WTC11 (cell line): ENCODE measurements around the gene PNMA8A. TPM values are rescaled to one million over a fixed set of nuclear protein-coding genes. Genes with fewer than 3 reads are reported as not detected.
A peak's percentile ranks its signal among the peaks of the same experiment; 100 is the strongest.

Experiments used
- ARID4B ChIP-seq: sonication (generic); formaldehyde crosslinking; IDR thresholded peaks from 2 replicates; pipeline ENCODE4 v1.8.0; 2023; ENCODE audit warnings: missing genetic modification reagents, mild to moderate bottlenecking, borderline replicate concordance
- ATF2 ChIP-seq: sonication (generic); formaldehyde crosslinking; IDR thresholded peaks from 2 replicates; pipeline ENCODE4 v1.8.1; 2022; ENCODE audit warnings: low read depth, missing genetic modification reagents, borderline replicate concordance
- CDX4 ChIP-seq: fragments of 250-450 bp; sonication (Bioruptor Pico); IDR thresholded peaks from 2 replicates; pipeline ENCODE4 v1.9.0; 2021; ENCODE audit warnings: moderate library complexity, mild to moderate bottlenecking, inconsistent platforms, borderline replicate concordance
- CREM ChIP-seq: sonication (generic); formaldehyde crosslinking; IDR thresholded peaks from 2 replicates; pipeline ENCODE4 v1.8.1; 2022; ENCODE audit warnings: mild to moderate bottlenecking, missing genetic modification reagents, moderate library complexity
- E2F1 ChIP-seq: sonication (generic); formaldehyde crosslinking; IDR thresholded peaks from 2 replicates; pipeline ENCODE4 v1.8.0; 2022; ENCODE audit warnings: mild to moderate bottlenecking, missing genetic modification reagents
- E2F4 ChIP-seq: sonication (generic); formaldehyde crosslinking; IDR thresholded peaks from 2 replicates; pipeline ENCODE4 v1.8.1; 2022; ENCODE audit warnings: low read depth, mild to moderate bottlenecking, moderate library complexity, missing genetic modification reagents, borderline replicate concordance
- ERG ChIP-seq: fragments of 250-450 bp; sonication (Bioruptor Pico); IDR thresholded peaks from 2 replicates; pipeline ENCODE4 v1.8.0; 2021; ENCODE audit warnings: mild to moderate bottlenecking
- FOXP1 ChIP-seq: sonication (generic); formaldehyde crosslinking; IDR thresholded peaks from 2 replicates; pipeline ENCODE4 v1.8.0; 2022; ENCODE audit warnings: missing genetic modification reagents, mild to moderate bottlenecking, moderate library complexity, borderline replicate concordance
- GTF2I ChIP-seq: fragments of 250-450 bp; sonication (Bioruptor Pico); conservative IDR thresholded peaks from 2 replicates; pipeline ENCODE4 v1.4.0; 2021; ENCODE audit warnings: mild to moderate bottlenecking
- JAZF1 ChIP-seq: fragments of 250-450 bp; sonication (Bioruptor Pico); IDR thresholded peaks from 2 replicates; pipeline ENCODE4 v1.9.0; 2021; ENCODE audit warnings: moderate library complexity, mild to moderate bottlenecking, inconsistent platforms
- KAT7 ChIP-seq: sonication (generic); formaldehyde crosslinking; IDR thresholded peaks from 2 replicates; pipeline ENCODE4 v1.8.1; 2023; ENCODE audit warnings: missing genetic modification reagents, mild to moderate bottlenecking, borderline replicate concordance
- NR2C2 ChIP-seq: sonication (generic); formaldehyde crosslinking; IDR thresholded peaks from 2 replicates; pipeline ENCODE4 v1.8.0; 2022; ENCODE audit warnings: mild to moderate bottlenecking, missing genetic modification reagents
- NR3C1 ChIP-seq: sonication (generic); formaldehyde crosslinking; conservative IDR thresholded peaks from 2 replicates; pipeline ENCODE4 v1.8.1; 2023; ENCODE audit warnings: low read depth, mild to moderate bottlenecking, missing genetic modification reagents
- OVOL2 ChIP-seq: fragments of 250-450 bp; sonication (Bioruptor Pico); IDR thresholded peaks from 2 replicates; pipeline ENCODE4 v1.9.0; 2021; ENCODE audit warnings: mild to moderate bottlenecking, borderline replicate concordance
- RORB ChIP-seq: fragments of 250-450 bp; sonication (Bioruptor Pico); IDR thresholded peaks from 2 replicates; pipeline ENCODE4 v1.9.0; 2021; ENCODE audit warnings: mild to moderate bottlenecking
- USF1 ChIP-seq: sonication (generic); formaldehyde crosslinking; IDR thresholded peaks from 2 replicates; pipeline ENCODE4 v1.8.0; 2022; ENCODE audit warnings: mild to moderate bottlenecking, missing genetic modification reagents
- ZNF121 ChIP-seq: sonication (generic); formaldehyde crosslinking; IDR thresholded peaks from 2 replicates; pipeline ENCODE4 v1.8.0; 2023; ENCODE audit warnings: missing genetic modification reagents
- ZNF219 ChIP-seq: sonication (generic); formaldehyde crosslinking; IDR thresholded peaks from 2 replicates; pipeline ENCODE4 v1.8.0; 2023; ENCODE audit warnings: missing genetic modification reagents, mild to moderate bottlenecking, borderline replicate concordance
- ZNF232 ChIP-seq: sonication (generic); formaldehyde crosslinking; IDR thresholded peaks from 2 replicates; pipeline ENCODE4 v1.8.0; 2022; ENCODE audit warnings: mild to moderate bottlenecking, missing genetic modification reagents
- ZNF423 ChIP-seq: fragments of 250-450 bp; sonication (Bioruptor Pico); IDR thresholded peaks from 2 replicates; pipeline ENCODE4 v2.1.2; 2022; ENCODE audit warnings: mild to moderate bottlenecking, moderate library complexity
- total RNA-seq: library from RNA; stranded (reverse); gene quantifications from 3 replicates; pipeline ENCODE4 v1.2.3, GENCODE V29; 2021
- TF ChIP-seq, protein P1 (sequence below): sonication (generic); formaldehyde crosslinking; IDR thresholded peaks from 2 replicates; pipeline ENCODE4 v1.8.1; 2022; ENCODE audit warnings: mild to moderate bottlenecking, missing genetic modification reagents, moderate library complexity, borderline replicate concordance
- TF ChIP-seq, protein P2 (sequence below): sonication (generic); formaldehyde crosslinking; IDR thresholded peaks from 2 replicates; pipeline ENCODE4 v1.8.1; 2023; ENCODE audit warnings: mild to moderate bottlenecking, missing genetic modification reagents

Gene PNMA8A
- total RNA-seq, 1 experiment from 2014 or later, result 25.4 TPM

DNA sequence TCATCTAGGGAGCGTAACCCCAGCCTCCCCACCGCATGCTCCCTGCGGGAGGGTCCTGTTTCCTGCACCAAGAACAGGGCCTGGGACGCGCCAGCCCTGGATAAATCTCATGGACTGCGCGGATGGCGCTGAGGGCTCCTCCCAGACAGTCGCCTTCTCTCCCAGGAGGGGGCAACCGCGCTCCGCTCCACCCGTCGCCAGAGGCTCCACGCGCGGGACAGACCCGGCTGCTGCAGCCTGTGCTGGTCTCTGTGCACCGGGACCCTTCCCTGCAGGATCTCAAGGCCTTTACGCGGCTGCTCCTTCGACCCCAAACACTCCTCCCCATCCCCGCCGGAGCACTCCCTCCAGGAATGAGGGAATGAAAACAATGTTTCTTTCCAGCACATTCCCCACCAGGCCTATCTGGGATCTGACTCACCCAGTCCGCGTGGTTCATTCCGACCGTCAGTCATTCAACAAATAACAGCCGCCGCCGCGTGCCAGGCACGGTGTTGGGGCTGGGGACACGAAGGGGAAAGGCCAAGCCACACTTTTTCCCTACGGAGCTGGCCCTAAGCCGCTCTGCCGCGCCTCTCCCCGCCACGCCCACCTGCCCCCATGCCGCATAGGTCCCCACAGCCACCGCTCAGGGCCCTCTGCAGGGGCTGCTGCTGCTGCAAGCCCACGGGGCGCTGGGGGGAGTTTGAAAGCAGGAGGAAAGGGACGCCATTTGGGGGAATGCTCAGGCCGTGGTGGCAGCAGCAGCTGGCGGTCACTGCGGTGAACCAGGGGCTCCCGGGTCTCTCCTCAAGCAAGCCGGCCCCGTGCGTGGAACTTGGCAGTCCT lies 18.3 kb upstream of the PNMA8A start (continued):
- 0 out of 2 replicates have a peak, but pooled peaks have one; percentile 86 for TF ChIP-seq KAT7 (CRISPR knock-in tag)
- TF ChIP-seq JAZF1 (CRISPR knock-in tag), result no peak
- no peak for TF ChIP-seq ZNF423 (CRISPR knock-in tag)
- TF ChIP-seq ATF2 (CRISPR knock-in tag), result no peak
- no peak for TF ChIP-seq GTF2I
- TF ChIP-seq ZNF232 (CRISPR knock-in tag), result no peak
- TF ChIP-seq ARID4B, result no peak; the same call in 1 of the 2 replicates
- TF ChIP-seq FOXP1 (CRISPR knock-in tag), result peak; percentile 55; the same call in 1 of the 2 replicates
- TF ChIP-seq CDX4, result no peak
- no peak for TF ChIP-seq NR2C2
- TF ChIP-seq USF1, result 0 out of 2 replicates have a peak, but pooled peaks have one; percentile 15
- TF ChIP-seq ZNF121 (CRISPR knock-in tag), result no peak
- no peak for TF ChIP-seq ERG (CRISPR knock-in tag)
- TF ChIP-seq, protein P1, sequence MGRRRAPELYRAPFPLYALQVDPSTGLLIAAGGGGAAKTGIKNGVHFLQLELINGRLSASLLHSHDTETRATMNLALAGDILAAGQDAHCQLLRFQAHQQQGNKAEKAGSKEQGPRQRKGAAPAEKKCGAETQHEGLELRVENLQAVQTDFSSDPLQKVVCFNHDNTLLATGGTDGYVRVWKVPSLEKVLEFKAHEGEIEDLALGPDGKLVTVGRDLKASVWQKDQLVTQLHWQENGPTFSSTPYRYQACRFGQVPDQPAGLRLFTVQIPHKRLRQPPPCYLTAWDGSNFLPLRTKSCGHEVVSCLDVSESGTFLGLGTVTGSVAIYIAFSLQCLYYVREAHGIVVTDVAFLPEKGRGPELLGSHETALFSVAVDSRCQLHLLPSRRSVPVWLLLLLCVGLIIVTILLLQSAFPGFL (CRISPR knock-in tag), result no peak
- no peak for TF ChIP-seq OVOL2
- TF ChIP-seq E2F1 (CRISPR knock-in tag), result no peak
- TF ChIP-seq E2F4 (CRISPR knock-in tag), result no peak
- no peak for TF ChIP-seq ZNF219 (CRISPR knock-in tag)
- no peak for TF ChIP-seq NR3C1 (CRISPR knock-in tag)
- no peak for TF ChIP-seq RORB (CRISPR knock-in tag)
- no peak for TF ChIP-seq CREM (CRISPR knock-in tag)
- TF ChIP-seq, protein P2, sequence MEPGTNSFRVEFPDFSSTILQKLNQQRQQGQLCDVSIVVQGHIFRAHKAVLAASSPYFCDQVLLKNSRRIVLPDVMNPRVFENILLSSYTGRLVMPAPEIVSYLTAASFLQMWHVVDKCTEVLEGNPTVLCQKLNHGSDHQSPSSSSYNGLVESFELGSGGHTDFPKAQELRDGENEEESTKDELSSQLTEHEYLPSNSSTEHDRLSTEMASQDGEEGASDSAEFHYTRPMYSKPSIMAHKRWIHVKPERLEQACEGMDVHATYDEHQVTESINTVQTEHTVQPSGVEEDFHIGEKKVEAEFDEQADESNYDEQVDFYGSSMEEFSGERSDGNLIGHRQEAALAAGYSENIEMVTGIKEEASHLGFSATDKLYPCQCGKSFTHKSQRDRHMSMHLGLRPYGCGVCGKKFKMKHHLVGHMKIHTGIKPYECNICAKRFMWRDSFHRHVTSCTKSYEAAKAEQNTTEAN (CRISPR knock-in tag), result 0 out of 2 replicates have a peak, but pooled peaks have one; percentile 84
